Epithelial cell of proximal tubule (primary cell): ENCODE measurements around the gene KRTAP5-6. TPM values are rescaled to one million over a fixed set of nuclear protein-coding genes. Genes with fewer than 3 reads are reported as not detected.

Experiments used
- DNase-seq: peaks from one replicate; pipeline ENCODE4 v3.0.0-alpha.2; 2011; ENCODE audit warnings: low read depth
- H3K4me3 ChIP-seq: 2 replicates; pipeline ENCODE4 v1.5.1; 2011; ENCODE audit warnings: low read depth, mild to moderate bottlenecking, low read length
- CTCF ChIP-seq: conservative IDR thresholded peaks from 2 replicates; pipeline ENCODE4 v1.5.1; 2012; ENCODE audit warnings: low read depth, mild to moderate bottlenecking, low read length
- total RNA-seq: library from RNA; depleted of rRNA; stranded (reverse); fragments of >200 nt; gene quantifications from 2 replicates; pipeline ENCODE4 v1.2.3, GENCODE V29; 2015

KRTAP5-6 gene
- not detected in 2 replicates for total RNA-seq

GRCh38 chr11:1696608-1697570, at the start of gene KRTAP5-6:
TSS of gene KRTAP5-6 (plus strand) at chr11:1697195. CDS start at chr11:1697246, 51 bp downstream.
- no peak for TF ChIP-seq CTCF
- no peak within 1 kb of the TSS for H3K4me3 ChIP-seq
- DNase-seq = no peak

- DNase-seq = no peak
- no peak for TF ChIP-seq CTCF
- H3K4me3 ChIP-seq = no peak overlapping the region
Measured at GRCh38 chr11:1647901-1648652, 48.9 kb upstream of the KRTAP5-6 start.

- H3K4me3 ChIP-seq = no peak overlapping the region
- no peak for TF ChIP-seq CTCF
Measured at GRCh38 chr11:1648653-1649420, 48.2 kb upstream of the KRTAP5-6 start.

GRCh38 chr11:1650034-1650917, 46.7 kb upstream of the KRTAP5-6 start:
- no peak for DNase-seq
- H3K4me3 ChIP-seq = no peak overlapping the region
- no peak for TF ChIP-seq CTCF

More at GRCh38 chr11:1648653-1649420, 48.2 kb upstream of the KRTAP5-6 start:
- no peak for DNase-seq

GRCh38 chr11:1650918-1651262, 46.1 kb upstream of the KRTAP5-6 start:
- H3K4me3 ChIP-seq = no peak overlapping the region
- no peak for TF ChIP-seq CTCF
- no peak for DNase-seq
